ENCODE measurements around the gene BTNL9.
"Not testable (repeated sequence)": the region's sequence is repeated elsewhere in the genome, so short reads cannot be mapped to it uniquely, and the experiment has no call there.

BTNL9 gene

GRCh38 chr5:181062631-181063030 is 22.6 kb downstream of the BTNL9 start:
- no peak for DNase-seq

DNA sequence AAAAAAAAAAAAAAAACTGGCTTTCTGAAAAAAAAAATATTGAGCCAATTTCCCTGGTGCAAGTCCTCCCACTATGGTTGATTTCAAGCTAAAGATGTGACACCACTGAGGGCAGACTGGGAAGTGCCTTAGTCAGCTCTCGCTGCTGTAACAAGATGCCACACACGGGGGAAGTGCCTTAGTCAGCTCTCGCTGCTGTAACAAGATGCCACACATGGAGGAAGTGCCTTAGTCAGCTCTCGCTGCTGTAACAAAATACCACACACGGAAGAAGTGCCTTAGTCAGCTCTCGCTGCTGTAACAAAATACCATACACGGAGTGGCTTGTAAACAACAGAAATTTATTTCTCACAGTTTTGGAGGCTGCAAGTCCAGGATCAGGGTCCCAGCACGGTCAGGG is 23.4 kb downstream of the BTNL9 start:
- DNase-seq, result no peak

GRCh38 chr5:181064987-181065386 is 24.9 kb downstream of the BTNL9 start:
- DNase-seq, result no peak

- DNase-seq, result no peak
These were observed 29.9 kb downstream of the BTNL9 start for GRCh38 chr5:181069767-181070491.

GRCh38 chr5:181070523-181070922 is 30.5 kb downstream of the BTNL9 start:
- no peak for DNase-seq

DNA sequence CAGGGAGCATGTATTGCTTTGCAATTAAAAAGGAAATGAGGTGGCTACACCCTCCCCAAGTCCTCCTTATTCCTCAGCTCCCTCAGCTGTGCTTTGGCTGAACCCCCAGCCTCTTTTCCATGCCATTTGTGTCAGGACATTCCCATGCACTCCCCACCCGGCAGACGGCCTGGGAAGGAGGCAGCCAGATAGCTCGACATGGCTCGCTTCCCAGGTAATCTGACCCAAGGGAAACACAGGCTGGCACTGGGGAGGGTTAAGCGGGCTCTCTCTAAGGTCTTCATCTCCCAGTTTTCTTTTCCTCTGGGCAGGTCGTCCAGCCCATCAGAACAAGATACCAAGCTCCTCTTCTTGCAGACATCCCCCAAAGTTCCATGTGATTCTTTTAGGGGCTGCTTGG is 31.2 kb downstream of the BTNL9 start:
- no peak for DNase-seq

GRCh38 chr5:181076920-181077319 is 36.9 kb downstream of the BTNL9 start:
- DNase-seq, result no peak

DNA sequence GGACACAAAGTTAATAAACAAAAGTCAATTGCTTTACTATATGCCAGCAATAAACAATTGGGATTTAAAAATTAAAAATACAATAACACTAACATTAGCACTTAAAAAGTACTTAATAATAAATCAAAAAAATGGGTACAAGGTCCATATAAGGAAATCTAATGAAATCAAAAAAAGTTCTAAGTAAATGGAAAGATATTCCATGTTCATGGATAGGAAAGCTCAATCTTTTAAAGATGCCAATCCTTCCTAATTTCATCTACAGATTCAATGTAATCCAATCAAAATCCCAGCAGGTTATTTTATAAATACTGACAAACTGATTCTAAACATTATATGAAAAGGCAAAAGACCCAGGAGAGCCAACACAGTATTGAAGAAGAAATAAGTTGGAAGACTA is 41.9 kb downstream of the BTNL9 start:
- DNase-seq, result no peak

DNA sequence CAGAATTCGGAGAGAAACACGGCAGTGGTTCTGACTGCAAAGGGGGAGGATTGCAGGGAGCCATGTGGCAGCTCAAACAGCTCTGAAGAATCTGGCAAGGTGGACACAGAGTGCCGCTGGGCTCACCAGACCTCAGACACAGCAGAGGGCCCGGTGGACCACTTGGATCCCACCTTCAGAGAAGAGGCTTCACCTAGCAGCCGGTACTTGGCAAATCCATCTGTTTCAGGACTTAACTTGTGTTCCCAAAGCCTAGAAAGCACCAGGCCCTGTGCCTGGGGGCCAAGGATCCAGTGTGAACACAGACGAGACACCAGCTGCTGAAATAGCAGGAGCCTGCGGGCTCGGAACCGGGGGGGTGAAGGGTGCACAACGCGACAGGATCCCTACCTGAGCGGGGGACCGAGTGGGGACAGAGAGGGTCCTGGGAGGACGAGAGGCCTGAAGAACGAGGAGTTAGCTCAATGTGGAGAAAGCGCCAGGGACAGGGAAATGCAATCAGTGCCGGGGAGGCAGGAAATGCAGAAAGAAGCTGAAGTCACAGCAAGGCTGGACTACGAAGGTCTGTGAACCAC is 44.6 kb downstream of the BTNL9 start:
- no peak for DNase-seq

- no peak for DNase-seq
These were observed 46.2 kb downstream of the BTNL9 start for GRCh38 chr5:181086026-181086883.

- no peak for DNase-seq
These were observed 46.8 kb downstream of the BTNL9 start for GRCh38 chr5:181086884-181087205.

- peak; percentile 32 for DNase-seq
These were observed 47.2 kb downstream of the BTNL9 start for GRCh38 chr5:181087309-181087708.

GRCh38 chr5:181088289-181088688 is 48.2 kb downstream of the BTNL9 start:
- DNase-seq, result peak; percentile 58

- DNase-seq, result no peak
These were observed 52.4 kb downstream of the BTNL9 start for GRCh38 chr5:181092428-181092827.

GRCh38 chr5:181095162-181095561 is 55.1 kb downstream of the BTNL9 start:
- DNase-seq, result not testable (repeated sequence)

DNA sequence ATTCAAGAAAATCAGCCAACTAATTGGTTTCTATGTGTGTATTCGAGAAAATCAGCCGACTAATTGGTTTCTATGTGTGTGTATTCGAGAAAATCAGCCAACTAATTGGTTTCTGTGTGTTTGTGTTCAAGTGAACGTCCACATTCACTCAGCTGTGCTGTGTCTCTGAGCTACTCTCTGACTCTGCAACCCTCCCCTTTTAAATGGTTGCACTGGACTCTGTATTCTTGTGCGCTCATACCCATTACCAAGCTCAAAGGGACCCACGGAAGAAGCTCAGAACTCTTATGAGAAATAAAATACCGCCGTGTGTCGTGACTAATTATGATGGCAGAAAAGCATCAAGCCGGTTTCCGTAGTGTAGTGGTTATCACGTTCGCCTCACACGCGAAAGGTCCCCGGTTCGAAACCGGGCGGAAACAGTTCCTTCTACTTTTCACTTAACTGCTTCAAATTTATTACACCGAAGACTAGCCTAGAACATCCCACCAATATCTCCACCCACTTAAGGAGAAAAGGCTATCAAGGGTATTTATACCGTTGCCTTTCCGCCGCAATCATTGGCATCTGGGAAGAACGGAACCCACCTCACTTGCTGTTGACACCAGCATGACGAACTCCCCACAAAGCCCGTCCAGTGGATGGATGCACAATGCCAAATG is 56.8 kb downstream of the BTNL9 start:
- DNase-seq, result not testable (repeated sequence)

DNA sequence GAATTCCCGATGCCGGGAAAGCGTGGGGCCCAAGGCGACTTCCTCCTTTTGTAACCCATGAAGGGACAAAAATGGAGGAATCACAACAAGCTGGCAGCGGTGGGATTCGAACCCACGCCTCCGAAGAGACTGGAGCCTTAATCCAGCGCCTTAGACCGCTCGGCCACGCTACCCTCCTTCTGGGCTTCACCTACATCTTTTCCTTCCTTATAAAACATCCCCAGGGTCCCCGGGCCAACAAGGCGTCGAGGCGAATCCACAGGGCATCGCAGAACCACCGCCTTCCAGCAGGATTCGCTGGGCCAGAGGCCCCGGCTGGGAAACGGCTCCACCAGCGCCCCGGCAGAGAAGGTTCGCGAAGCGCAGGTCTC is 57.3 kb downstream of the BTNL9 start:
- not testable (repeated sequence) for DNase-seq

DNA sequence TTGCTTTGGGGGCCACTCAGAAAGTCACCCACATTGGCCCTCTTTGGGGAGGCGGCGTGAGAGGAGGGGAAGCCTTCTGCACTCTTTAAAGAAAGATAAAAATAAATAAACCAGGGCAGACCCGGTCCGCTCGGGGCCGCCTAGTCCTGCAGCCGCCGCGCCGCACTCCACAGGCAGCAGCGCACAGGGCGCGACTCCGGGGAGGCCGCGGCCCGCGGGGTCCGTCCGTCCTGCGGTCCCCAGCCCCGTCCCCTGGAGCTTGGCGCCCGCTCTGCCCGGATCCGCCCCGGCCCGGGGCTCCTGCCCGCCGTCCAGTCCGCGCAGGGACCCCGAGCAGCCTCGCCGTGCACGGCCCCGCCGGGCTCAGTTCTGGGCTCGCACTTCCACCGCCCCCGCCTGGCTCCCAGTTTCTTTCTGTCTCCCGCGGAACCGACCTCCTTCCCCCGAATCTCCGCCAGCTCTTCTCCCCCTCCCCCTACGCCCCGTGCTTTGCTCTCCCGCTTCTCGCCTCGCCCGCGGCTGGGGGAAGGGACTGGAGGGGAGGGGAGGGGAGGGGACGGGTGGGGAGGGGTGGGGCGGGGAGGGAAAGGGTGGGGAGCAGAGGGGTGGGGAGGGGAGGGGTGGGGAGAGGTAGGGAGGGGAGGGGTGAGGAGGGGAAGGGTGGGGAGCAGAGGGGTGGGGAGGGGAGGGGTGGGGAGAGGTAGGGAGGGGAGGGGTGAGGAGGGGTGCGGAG is 57.9 kb downstream of the BTNL9 start:
- DNase-seq, result not testable (repeated sequence)

GRCh38 chr5:181098762-181099601 is 58.9 kb downstream of the BTNL9 start:
- peak; percentile 44 for DNase-seq

- no peak for DNase-seq
These were observed 59.6 kb downstream of the BTNL9 start for GRCh38 chr5:181099602-181100086.

GRCh38 chr5:181100121-181100875 is 60.2 kb downstream of the BTNL9 start:
- DNase-seq, result peak; percentile 22

Data from hematopoietic multipotent progenitor cell treated with erythropoietin and hydrocortisone succinate and interleukin-3 and kit ligand, for 4 days (in vitro differentiated cells).